GM12875 (cell line): ENCODE measurements around the gene TIGD1.
"Not testable (repeated sequence)": the region's sequence is repeated elsewhere in the genome, so short reads cannot be mapped to it uniquely, and the experiment has no call there.

Experiments used
- H3K4me3 ChIP-seq: one replicate; pipeline ENCODE4 v1.5.1; 2011; ENCODE audit warnings: low read depth, low read length, control low read depth
- CTCF ChIP-seq: IDR thresholded peaks from 2 replicates; pipeline ENCODE4 v1.5.1; 2011; ENCODE audit warnings: low read depth, mild to moderate bottlenecking, control low read depth, inconsistent platforms, low read length, moderate library complexity, borderline replicate concordance; ENCODE audit not compliant: insufficient read depth

Gene TIGD1

GRCh38 chr2:232577841-232578240 is 27.5 kb upstream of the TIGD1 start:
- TF ChIP-seq CTCF, result no peak
- H3K4me3 ChIP-seq, result no peak overlapping the region

- TF ChIP-seq CTCF, result no peak
- no peak overlapping the region for H3K4me3 ChIP-seq
Observed at GRCh38 chr2:232576995-232577394, 26.6 kb upstream of the TIGD1 start.

GRCh38 chr2:232575404-232575746 is 25.0 kb upstream of the TIGD1 start:
- H3K4me3 ChIP-seq, result no peak overlapping the region
- TF ChIP-seq CTCF, result no peak

DNA sequence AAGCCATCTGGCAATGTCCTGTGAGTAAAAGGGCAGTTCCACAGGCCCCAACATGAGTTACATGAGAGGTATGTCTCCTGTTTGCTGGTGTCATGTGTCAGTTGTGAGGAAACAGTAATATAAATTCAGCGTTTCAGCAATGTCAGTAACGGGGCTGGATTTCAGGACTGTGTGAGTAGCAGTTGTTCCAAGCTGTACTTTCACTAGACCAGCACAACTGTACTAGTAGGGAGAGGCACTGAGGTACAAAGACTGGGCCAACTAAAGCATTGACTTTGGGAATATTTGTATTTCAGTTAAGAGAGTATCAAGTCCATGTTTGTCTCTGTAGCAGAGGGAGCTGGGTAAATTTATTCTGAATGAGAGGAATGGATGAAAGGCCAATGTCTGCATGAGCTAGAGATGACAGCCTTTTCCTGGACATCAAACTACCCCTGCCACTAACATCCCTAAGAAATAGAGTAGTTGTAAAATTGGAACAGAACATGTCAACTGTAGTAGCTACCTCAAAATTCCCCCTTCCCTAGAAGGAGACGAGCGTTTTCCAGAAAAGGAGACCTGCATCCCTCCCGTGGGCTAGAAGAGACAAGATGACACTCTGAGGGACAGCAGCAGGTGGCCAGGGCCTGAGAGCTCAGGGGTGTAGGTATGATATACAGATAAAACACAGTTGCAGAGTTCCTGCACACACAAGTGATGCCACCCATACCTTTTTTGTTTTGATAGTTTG is 24.5 kb upstream of the TIGD1 start:
- no peak for TF ChIP-seq CTCF
- H3K4me3 ChIP-seq, result no peak overlapping the region

DNA sequence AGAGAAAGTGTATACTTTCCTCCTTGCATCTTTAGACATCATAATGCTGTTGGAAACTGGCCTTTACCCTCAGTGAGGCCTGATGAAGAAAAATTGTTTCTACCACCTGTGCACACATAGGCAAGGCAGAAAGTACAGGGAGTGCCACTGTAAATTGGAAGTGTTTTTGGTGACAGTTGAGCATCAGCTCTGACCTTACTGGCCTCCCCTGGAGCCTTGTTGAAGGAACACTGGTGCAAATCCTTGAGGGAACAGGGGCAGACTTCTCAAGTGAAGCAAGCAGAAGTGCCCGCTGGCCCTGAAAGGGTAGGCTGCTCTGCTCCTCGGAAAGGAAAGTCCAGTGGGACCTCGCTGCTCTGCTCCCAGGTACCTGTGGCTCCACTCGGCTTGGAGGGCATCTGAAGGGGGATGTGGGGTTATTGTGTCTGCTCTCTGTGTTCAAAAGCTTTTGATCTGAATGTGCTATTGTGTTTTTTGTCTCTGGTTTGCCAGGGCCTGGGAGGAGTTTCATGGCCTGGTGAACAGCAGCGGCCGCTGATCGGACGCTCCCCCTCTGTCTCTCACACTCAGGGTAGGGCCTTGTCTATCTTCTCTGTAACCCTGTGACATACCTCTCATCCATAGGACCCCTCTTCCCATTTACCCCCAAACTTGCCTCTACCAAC is 23.5 kb upstream of the TIGD1 start:
- H3K4me3 ChIP-seq, result no peak overlapping the region
- TF ChIP-seq CTCF, result no peak

DNA sequence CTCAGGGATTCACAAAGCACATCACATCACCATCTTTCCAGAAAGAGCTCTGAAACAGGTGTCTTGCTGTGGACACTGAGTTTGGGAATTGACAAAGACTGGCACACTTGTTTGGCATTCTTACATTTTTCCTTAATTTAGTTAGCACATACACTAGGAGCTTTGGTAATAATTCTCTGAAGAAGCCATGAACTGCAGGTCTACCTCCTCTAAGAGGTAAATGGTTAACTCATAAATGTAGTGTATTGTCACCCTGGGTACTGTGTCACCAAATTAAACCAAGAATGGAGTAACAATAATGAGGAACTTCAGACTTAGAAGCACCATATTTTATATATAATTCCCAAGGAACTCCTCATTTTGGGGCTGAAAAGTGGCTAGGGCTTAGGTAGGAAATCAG is 22.7 kb upstream of the TIGD1 start:
- TF ChIP-seq CTCF, result no peak

DNA sequence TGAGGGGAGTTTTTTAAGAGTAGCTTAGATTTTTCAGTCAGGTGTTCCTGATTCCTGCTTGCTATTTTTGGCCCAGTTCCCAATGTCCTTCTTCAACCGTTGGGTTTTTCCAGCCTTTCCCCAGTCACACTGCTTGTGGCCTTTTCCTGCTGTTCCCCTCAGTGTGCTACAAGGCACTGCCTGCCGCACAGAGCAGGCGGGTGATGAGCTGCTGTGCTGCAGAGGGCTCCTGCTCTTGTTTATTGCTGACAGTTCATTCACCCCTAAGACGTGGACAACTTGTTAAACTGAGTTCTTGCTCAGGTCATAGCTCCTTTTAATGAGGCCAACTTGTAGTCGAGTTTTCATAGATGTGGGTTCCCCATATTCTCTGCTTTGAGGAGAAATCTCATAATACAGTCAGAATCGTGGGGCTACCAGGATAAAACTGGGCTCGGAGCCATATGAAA is 20.7 kb upstream of the TIGD1 start:
- no peak for TF ChIP-seq CTCF
- no peak overlapping the region for H3K4me3 ChIP-seq

More for the DNA sequence above, 22.7 kb upstream of the TIGD1 start:
- no peak overlapping the region for H3K4me3 ChIP-seq

DNA sequence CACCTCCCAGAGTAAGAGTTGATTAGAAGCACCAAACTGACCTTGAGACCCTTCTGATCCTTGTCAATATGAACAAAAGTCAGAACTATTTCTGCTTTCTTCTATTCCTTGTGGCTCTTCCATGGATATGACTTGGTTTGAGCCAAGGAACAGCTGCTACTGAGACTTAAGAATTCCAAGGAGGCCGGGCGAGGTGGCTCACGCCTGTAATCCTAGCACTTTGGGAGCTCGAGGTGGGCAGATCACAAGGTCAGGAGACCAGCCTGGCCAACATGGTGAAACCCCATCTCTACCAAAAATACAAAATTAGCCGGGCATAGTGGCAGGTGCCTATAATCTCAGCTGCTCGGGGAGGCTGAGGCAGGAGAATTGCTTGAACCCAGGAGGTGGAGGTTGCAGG is 20.1 kb upstream of the TIGD1 start:
- not testable (repeated sequence) for H3K4me3 ChIP-seq
